HG03064 (cell line): ENCODE measurements around the gene NBPF1.
"Not testable (repeated sequence)": the region's sequence is repeated elsewhere in the genome, so short reads cannot be mapped to it uniquely, and the experiment has no call there.

Experiments used
- ATAC-seq: cut with Tn5 transposase; IDR thresholded peaks from one replicate; pipeline ENCODE4 v1.9.1; 2021; ENCODE audit warnings: low read depth; ENCODE audit not compliant: unreplicated experiment

NBPF1 gene

DNA sequence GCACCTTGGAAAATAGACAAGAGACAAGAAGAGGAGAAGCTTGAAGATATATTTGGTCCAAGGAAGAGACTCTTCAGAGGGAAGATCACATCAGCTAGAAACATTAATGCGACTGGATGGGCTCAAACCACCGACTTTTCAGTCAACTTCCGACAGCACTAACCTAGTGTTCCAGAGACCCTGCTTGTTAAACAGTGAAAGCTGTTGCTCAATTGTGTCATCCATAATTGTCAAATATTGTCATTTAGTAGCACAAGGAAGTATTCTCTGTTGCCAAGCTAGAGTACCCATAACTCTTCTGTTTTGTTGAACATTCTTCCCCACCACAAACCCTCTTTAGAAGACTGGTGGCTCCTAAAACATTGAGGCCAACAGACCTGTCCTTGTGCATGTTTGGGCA is 56.3 kb downstream of the NBPF1 start:
- ATAC-seq = not testable (repeated sequence)

DNA sequence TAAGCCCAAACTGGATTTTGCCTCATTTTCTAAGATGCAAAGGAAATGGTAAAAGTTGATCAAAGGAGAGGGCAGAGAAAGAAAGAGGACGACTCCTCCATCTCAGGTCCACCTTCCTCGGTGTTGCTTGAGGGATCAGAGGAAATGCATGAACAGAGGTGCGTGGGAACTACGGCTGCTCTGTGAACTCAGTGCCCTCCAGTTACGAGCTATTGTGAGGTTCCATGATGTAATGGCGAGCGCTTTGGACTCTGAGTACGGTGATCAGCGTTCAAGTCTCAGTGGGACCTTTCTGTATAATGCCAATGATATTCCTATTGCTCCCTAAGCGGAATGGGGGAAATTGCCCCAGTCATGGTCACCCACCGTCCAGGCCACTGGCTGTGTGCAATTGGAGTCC is 60.1 kb downstream of the NBPF1 start:
- ATAC-seq = not testable (repeated sequence)

DNA sequence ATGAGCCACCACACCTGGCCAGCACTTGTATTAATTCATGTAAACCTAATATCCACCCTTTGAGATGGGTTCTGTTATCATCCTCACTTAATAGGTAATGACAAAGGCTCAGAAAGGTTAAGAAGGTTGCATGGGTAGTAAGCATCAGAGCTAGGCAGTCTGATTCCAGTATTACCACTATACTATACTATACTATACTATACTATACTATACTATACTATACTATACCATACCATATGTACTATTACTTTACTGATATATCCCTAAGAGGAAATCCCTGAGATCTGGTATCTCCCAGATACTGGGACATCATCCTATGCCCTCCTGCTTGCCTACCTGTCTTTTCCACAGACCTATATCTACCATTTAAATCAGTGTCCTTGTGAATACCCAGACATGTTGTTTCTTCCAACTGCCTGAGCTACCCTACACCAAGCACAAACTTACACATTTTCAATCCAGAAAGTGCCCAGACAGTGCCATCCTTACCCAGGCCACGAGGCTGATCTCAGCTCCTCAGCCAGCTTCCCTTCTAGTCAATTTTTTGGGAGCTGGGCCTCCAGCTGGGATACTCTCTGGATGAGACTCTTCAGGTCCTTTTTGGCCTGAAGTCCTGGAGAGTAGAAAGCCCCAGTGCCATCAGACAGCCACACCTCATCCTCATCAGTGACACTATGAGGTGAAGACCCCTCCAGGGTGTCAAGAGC is 63.0 kb downstream of the NBPF1 start:
- ATAC-seq = not testable (repeated sequence)

DNA sequence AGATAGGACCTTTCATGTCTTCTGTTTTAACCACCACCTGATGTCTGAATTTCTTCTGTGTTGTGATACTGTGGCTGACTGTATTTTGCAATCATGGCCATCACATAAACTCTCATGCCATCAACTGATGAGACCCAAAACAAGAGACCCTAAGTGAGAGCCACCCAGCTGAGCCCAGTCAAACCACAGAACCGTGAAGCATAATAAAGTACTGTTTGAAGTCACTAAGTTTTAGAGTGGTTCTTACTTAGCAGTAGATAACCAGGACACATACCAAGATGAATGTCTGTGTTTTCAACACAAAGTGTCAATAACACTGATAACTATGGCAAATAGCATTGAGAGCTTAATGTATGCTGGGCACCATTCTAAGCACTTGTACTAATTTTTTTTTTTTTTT is 63.8 kb downstream of the NBPF1 start:
- ATAC-seq = not testable (repeated sequence)

DNA sequence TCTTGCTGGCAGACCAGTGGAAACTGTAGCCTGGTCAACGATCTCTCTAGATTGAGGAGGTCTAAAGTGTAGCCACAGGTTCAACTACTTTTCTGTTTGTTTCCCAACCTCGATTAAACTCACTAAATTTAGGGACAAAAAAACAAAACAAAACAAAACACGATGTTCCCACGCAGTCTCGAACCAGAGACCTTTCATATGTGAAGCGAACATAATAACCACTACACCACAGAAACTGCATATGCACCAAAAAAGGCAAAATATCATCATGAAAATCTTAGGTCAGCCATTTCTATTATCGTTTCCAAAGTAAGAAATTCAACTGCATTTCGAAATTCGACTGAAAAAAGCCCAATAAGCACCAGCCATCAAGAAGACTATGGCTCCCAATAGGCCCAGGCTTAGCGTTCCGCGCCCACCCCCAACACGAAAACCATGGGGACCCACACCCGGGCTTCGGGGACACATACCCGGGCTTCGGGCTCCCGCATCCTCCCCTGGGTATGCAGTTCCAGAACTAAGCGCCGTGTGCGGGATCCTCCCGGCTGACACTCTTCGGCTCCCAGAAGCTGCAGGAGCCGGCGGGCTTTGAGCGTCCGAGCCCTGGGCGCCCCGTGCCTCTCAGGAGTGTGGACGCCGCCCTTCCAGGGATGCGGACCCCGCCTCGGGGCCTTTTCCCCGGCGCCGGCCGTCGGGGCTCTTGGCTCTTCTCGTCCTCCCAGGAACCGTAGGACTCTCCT is 65.7 kb downstream of the NBPF1 start:
- not testable (repeated sequence) for ATAC-seq

DNA sequence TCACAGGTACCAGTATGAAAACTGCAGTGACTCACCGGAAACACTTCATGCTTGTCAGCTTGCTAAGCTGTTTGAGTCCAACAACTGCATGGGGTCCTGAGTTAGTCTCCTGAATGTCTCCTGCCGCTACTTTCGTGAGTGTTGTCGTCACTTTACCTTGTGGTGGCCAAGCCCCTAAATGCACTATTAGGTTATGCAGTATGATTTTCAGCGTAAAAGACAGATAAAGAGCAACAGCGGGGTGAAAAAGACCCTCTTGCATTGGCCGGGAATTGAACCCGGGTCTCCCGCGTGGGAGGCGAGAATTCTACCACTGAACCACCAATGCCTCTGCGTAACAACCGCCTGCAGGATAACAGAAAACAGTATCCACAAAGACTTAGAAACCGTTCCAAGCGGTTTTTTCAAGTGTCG is 67.7 kb downstream of the NBPF1 start:
- not testable (repeated sequence) for ATAC-seq

DNA sequence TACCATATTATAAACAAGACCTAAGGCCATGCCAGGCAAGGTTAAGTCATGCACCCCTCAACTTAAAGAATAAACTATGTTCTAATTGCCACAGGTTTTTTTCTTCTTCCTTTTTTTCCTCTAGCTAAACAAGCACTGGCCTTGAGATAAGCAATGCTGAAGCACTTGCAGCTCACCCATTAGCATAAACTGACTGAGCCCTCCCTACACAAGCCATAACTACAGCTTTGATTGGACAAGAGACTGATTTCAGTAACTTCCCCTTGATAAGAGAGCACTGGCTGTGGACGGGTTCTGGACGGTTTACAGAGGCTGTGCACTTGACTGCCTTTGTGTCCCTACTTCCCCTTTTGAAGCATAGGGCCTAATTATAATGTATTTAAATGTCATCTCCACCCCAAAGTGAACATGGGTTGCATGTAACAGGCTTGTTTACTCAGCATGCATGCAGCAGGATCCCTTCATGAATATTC is 72.9 kb downstream of the NBPF1 start:
- not testable (repeated sequence) for ATAC-seq

DNA sequence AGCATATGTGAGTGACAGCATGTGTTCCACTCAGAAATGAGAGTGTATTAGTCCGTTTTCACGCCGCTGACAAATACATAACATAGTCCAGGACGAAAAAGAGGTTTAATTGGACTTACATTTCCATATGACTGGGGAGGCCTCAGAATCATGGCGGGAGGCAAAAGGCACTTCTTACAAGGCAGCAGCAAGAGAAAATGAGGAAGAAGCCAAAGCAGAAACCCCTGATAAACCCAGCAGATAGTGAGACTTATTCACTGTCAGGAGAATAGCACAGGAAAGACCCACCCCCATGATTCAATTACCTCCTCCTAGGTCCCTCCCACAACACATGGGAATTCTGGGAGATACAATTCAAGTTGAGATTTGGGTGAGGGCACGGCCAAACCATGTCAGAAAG is 75.8 kb downstream of the NBPF1 start:
- ATAC-seq = not testable (repeated sequence)

DNA sequence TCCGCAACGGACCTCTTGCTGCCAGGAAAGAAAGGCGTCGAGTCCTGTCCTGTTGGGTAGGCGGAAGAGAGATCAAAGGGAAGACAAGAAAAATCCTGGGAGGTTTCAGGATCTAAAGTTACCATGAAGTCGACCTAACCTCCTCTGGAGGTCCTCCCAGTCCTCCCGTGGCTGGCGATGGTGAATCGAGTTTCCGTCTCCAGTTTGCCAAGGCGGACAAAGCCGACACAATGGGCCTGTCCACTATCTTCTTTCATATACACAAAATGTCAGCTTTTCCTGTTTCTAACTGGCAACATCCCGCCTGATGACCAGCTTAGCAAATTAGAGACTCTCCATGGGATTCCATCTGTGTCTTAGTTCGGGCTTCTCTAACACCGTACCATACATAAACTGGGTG is 76.6 kb downstream of the NBPF1 start:
- ATAC-seq = not testable (repeated sequence)

DNA sequence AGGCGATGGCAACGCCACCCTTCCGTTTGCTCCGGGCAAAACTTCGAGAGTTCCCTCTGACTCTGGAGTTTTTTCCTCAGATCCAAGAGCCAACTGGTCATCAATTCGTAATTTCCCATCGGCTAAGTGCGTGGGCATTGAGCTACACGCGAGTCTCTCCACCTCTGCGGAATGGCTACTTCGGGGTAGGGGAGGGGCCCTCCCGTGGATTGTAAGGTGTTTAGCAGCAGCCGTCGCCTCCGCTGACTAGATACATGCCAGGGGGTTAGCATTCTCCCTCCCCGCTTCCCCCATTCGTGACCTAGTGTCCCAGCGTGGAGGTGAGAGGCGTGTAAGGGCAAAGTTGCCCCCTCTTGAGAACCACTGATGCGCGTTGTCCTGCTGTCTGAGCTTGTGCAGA is 77.5 kb downstream of the NBPF1 start:
- ATAC-seq = not testable (repeated sequence)

DNA sequence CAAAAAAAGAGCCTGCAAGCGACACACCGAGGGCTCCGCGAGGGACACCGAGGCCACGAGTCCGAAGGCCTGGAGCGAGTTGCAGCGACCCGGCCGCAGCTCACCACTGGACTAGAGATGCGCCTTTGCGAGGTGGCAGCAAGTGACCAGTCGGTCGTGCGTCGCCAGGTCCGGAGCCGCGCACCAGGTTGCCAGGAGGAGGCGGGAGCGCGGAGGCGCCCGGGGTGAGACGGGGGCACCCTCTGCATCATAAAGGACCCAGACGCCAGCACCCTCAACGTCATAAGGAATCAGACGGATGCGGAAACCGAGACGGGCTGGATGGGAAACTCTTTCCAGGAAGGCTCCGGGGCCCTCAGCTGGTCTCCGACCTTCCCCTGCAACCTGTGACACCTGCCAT is 77.9 kb downstream of the NBPF1 start:
- not testable (repeated sequence) for ATAC-seq

DNA sequence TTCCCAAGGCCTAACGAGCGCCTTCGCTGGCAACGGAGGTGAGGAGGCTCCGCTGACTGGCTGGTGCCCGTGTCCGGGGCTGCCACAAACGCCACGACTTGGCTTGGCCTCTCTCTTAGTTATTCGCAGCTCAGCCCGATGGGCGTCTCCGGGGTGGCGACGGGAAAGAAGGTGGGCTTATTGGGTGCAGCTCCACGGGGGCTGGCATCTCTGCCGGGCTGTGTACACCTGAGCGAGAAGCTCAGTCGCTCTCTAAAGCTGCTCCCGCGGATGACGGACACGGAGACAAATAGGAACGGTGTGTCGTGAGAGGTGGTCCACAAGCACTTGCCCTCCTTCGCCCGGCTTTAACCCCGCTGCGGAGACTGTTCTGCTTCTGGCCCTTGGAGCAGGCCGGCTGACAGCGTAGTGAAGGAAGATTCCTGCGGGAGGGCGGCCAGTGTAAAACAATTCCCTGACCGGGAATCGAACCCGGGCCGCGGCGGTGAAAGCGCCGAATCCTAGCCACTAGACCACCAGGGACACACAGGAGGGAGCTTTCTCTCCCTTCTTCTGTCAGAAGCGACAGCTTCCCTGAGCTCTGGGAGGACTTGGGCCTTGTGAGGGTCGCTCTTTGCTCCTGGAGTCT is 78.4 kb downstream of the NBPF1 start:
- ATAC-seq = not testable (repeated sequence)

DNA sequence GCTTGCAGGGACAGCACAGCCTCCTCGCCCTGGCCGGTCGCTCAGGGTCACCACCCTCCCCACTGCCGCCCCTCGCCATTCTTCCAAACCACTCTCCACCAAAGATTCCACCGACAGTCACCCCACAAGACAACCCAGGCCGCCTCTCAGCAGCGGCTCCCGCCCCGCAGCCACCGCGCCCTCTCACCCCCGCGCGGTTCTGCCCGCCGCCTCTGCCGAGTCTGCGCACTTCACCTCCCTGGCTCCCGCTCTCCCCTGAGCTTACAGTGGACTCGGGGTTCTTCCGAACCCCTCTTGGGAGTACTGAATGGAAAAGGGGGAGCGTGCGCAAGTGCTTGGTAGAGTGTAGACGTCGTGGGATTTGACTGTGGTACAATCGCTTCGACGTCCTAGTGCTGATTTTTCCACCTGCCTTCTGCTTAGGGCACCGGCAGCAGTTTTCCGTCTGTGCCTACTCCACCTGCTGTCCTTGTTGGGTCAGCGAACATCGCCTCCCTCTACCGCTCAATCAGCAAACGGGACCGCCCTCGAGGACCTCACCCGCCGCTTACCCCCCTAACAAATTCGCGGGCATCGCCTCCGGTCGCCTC is 79.0 kb downstream of the NBPF1 start:
- ATAC-seq = not testable (repeated sequence)

DNA sequence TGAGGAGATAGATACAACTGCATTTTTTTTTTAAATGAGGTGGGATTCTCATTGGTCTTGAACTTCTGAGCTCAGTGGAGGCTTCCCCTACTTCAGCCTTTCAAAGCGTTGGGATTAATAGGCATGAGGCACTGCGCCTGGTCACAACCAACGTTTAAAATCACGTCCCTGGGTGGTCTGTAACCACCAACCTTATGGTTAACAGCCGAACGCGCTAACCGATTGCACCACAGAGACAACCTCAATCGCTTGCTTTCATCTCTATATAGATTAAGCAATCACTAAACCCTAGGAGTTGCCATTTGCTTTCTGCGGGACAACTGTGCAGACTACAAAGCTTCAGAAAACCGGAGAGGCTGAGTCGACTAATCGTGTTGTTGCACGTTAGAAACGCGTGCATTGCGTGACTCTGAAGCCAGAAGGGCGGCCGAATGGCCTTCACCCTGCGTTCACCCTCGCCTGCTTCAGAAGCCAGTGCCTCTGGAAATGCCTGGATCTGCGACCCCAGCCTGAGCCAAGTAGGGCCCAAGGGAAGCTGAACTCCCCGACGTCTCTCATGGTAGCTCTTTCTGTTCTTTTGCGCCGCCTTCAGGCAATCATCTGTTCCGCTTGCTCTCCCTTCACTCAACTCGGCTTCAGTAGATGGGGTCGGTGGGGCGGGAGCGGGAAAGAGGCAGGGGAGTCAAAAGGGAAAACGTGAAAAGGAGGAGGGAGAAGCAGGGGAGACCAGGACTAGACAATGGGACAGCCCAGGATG is 81.0 kb downstream of the NBPF1 start:
- ATAC-seq = not testable (repeated sequence)

DNA sequence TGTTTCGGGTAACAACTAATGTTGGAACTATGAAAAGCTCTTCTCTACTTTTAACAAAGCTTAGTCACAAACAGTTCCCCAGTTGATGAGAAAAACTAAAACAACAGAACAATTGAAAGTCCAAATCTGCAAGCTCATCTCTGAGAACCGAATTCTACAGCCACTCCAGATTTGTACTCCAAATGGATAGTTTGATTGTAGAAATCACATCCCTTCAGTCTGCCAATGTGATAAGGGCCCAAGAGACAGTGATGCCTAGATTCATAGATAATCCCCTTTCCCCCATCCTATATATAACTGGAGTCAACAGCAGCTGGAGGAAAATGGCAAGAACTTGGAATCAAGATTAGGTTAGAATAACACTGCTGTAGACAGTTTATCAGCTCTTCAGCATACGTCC is 85.0 kb downstream of the NBPF1 start:
- ATAC-seq = not testable (repeated sequence)

DNA sequence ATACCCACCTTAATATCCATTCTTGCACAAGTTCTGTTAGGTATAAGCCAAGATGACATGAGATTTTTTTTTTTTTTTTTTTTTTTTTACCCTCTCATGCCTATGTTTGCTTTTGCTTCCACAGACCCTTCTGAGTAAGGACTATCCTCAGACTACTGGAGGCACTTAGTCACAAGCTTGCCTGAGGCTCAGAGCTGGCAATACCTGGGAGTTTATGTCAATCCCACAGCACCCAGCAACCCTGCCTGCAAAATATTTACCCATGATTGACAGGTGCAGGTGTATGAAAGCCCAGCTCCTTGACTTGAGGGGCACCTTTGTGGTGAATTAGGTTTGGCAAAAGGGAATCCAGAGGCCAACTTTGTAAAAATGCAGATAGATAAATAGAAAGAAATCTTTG is 87.6 kb downstream of the NBPF1 start:
- ATAC-seq = not testable (repeated sequence)

DNA sequence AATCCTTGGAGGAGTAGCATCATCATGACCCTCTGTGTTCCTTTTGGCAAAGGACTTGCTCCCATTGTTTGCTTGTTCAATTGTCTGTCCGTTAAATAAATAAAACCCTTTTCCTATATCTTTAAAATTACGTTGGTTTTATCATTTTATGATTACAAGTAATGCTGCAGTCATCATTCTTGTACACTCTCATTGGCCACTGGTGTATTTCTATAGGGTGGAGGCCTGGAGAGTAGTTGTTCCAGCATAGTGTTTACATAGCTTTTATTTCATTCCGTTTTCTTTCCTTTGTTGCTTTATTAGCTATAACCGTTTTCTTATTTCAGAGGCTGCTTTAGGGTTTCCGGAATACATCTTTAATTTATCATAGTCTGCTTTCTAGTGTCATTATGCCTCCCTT is 91.7 kb downstream of the NBPF1 start:
- ATAC-seq = not testable (repeated sequence)

DNA sequence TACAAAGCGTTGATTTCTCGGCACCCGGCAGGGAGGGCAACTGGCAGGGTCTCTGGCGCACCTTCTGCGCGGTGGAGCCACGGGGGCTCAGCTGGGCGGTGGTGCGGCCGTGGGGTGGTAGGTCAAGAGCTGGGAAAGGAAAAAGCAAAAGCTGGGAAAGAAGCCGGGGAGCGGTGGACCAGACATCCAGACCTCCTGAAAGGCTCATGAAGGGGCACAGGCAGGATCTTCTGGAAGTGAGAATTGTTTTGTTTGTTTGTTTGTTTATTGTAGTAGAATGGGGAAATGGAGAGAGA is 92.1 kb downstream of the NBPF1 start:
- no peak for ATAC-seq

DNA sequence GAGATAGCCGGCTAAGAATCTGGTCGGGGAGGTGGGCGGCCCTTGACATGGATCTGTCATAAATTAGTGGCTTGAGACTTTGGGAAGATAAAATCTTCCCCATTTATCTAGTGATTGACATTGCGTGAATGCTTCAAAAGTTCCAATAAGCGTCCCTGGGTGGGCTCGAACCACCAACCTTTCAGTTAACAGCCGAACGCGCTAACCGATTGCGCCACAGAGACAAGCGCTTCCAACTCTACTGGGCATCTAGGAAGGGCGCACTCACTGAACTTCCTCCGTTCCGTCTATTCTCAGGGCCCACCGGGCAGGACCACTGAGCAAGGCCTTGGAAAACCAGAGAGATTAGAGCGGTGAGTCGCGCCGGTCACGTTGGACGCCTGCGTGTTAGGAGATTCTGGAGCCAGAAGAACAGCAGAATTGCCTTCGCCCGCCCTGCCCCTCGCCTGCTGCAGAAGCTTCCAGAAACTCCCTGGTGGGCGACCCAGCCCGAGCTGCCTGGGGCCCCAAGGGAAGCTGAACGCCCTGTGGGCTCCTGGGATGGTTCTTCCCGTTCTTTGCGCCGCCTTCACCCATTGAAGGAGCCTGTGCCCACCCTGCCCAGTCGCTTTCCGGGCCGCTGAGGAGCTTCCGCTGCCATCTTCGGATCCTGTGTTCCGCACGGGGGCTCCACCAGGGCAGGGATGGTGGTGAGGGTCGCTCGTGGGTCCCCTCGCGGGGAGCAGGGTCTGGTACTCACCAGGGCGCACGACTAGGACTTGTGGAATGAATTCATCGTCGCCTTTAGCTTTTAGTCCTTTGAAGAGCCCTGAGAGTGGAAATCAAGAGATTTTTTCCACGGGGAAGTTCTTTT is 92.7 kb downstream of the NBPF1 start:
- ATAC-seq = not testable (repeated sequence)
